GM12892 (cell line): ENCODE measurements around the gene IVNS1ABP.

Experiments
- POLR2A ChIP-seq: IDR thresholded peaks from 2 replicates; pipeline ENCODE4 v1.6.1; 2011; ENCODE audit warnings: low read depth, low read length, control low read depth
- POLR2AphosphoS5 ChIP-seq: IDR thresholded peaks from 2 replicates; pipeline ENCODE4 v1.6.1; 2011; ENCODE audit warnings: low read depth, low read length, control low read depth
- TAF1 ChIP-seq: IDR thresholded peaks from 2 replicates; pipeline ENCODE4 v1.6.1; 2011; ENCODE audit warnings: low read depth, mild to moderate bottlenecking, control low read depth, low read length, borderline replicate concordance

DNA sequence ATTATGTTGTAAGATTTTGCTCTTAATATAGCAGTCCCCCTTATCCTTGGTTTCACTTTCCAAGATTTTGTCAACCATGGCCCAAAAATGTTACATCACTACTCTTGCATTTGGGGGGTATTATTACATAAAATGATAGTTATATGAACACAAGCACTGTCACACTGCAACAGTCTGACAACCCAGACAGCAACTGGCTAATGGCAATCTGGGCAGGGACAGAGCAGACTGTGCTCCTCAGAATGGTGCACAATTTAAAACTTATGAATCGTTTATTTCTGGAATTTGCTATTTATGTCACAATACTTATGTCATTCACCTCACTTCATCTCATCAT, 2.1 kb upstream of the IVNS1ABP start:
- TF ChIP-seq POLR2A (no peak), TAF1 (no peak), POLR2AphosphoS5 (no peak)
